Hepatocyte (in vitro differentiated cells): ENCODE measurements around the gene STAT1. TPM values are rescaled to one million over a fixed set of nuclear protein-coding genes. Genes with fewer than 3 reads are reported as not detected.

ENCODE experiments used
- DNase-seq: peaks from one replicate; pipeline ENCODE4 v3.0.0-alpha.2; 2016; ENCODE audit warnings: low spot score
- H2AFZ ChIP-seq: fragments of 200-600 bp; sonication (generic); 2 replicates; pipeline ENCODE4 v1.6.0; 2016; ENCODE audit warnings: antibody characterized with exemption, mild to moderate bottlenecking
- H3K27ac ChIP-seq: fragments of 200-600 bp; sonication (generic); 2 replicates; pipeline ENCODE4 v1.5.1; 2016; ENCODE audit warnings: mild to moderate bottlenecking
- H3K27me3 ChIP-seq: fragments of 200-600 bp; sonication (generic); 2 replicates; pipeline ENCODE4 v1.6.1; 2016
- H3K36me3 ChIP-seq: fragments of 200-600 bp; sonication (generic); replicated peaks from 2 replicates; pipeline ENCODE4 v1.5.1; 2016; ENCODE audit warnings: low read depth; ENCODE audit not compliant: insufficient read depth
- H3K4me1 ChIP-seq: fragments of 200-600 bp; sonication (generic); 2 replicates; pipeline ENCODE4 v1.5.1; 2016; ENCODE audit warnings: mild to moderate bottlenecking, moderate library complexity; ENCODE audit not compliant: insufficient read depth
- H3K4me2 ChIP-seq: fragments of 200-600 bp; sonication (generic); 2 replicates; pipeline ENCODE4 v1.6.0; 2016
- H3K4me3 ChIP-seq: fragments of 200-600 bp; sonication (generic); 2 replicates; pipeline ENCODE4 v1.5.1; 2016; ENCODE audit warnings: mild to moderate bottlenecking
- H3K79me2 ChIP-seq: fragments of 200-600 bp; sonication (generic); 2 replicates; pipeline ENCODE4 v1.6.0; 2017; ENCODE audit warnings: mild to moderate bottlenecking
- H3K9me2 ChIP-seq: fragments of 200-600 bp; sonication (generic); replicated peaks from 2 replicates; pipeline ENCODE4 v1.6.0; 2017; ENCODE audit warnings: mild to moderate bottlenecking; ENCODE audit not compliant: insufficient read depth
- H3K9me3 ChIP-seq: fragments of 200-600 bp; sonication (generic); 2 replicates; pipeline ENCODE4 v1.5.1; 2016; ENCODE audit warnings: low read depth, mild to moderate bottlenecking
- H4K20me1 ChIP-seq: fragments of 200-600 bp; sonication (generic); 2 replicates; pipeline ENCODE4 v1.6.0; 2016; ENCODE audit warnings: mild to moderate bottlenecking; ENCODE audit not compliant: insufficient read depth, poor library complexity, severe bottlenecking
- CTCF ChIP-seq: fragments of 200-600 bp; sonication (generic); IDR thresholded peaks from 2 replicates; pipeline ENCODE4 v1.5.1; 2016; ENCODE audit warnings: antibody characterized with exemption, mild to moderate bottlenecking; ENCODE audit not compliant: poor library complexity
- EZH2 ChIP-seq: fragments of 200-600 bp; sonication (generic); IDR thresholded peaks from 2 replicates; pipeline ENCODE4 v1.6.1; 2016; ENCODE audit warnings: antibody characterized with exemption, mild to moderate bottlenecking, borderline replicate concordance
- EZH2phosphoT487 ChIP-seq: fragments of 200-600 bp; sonication (generic); IDR thresholded peaks from one replicate; pipeline ENCODE4 v1.6.1; 2018; ENCODE audit warnings: antibody characterized with exemption, mild to moderate bottlenecking, low read depth, moderate library complexity; ENCODE audit not compliant: unreplicated experiment, severe bottlenecking
- WGBS: methylation state at CpG from one replicate; pipeline ENCODE4 v1.1.6; 2016; ENCODE audit warnings: low lambda C conversion rate; ENCODE audit errors: missing lambda C conversion rate; 5-methylcytosine and 5-hydroxymethylcytosine counted together
- polyA plus RNA-seq: library from polyadenylated mRNA; unstranded; fragments of >200 nt; fragmentation: Nextera tagmentation; extraction: Ambion mirVana; gene quantifications from 2 replicates; pipeline ENCODE4 v1.2.1, GENCODE V29; 2016
- total RNA-seq: library from RNA; depleted of rRNA; stranded (reverse); fragments of >200 nt; gene quantifications from 2 replicates; pipeline ENCODE4 v1.2.3, GENCODE V29; 2014

The STAT1 gene
- total and polyA plus RNA-seq, 2 experiments from 2014 or later: 53.3 to 124 TPM

DNA sequence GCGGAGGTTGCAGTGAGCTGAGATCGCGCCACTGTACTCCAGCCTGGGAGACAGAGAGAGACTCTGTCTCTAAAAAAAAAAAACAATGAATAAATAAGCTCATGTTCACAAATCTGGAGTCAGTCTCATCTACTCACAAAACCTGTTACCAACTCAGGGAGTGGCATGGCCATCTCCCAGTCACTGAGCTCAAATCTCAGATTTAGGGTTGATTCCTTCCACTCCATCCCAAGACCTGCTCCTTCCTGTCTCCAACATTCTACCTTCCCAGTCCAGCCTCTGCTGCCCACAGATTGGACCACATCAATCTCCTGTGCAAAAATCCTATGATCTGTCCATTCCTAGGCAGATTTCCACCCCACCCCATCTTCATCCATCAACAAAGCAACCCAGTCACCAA is 1.6 kb downstream of the STAT1 start:
- Histone ChIP-seq H3K36me3 (no peaks in the 10 kb centered on the region), H3K79me2 (peaks cover 35% of the 10 kb centered on the region), H2AFZ (no peak overlapping the region), H3K27me3 (no peaks in the 10 kb centered on the region), H3K4me3 (no peak overlapping the region), H4K20me1 (peaks cover 4% of the 10 kb centered on the region), H3K27ac (peak overlapping the region; percentile 27), H3K9me2 (no peaks in the 10 kb centered on the region), H3K4me2 (peak overlapping the region; percentile 89), H3K4me1 (peaks cover 17% of the 10 kb centered on the region), H3K9me3 (no peaks in the 10 kb centered on the region)
- 94% methylated on average over 3 of the region's 3 CpGs for WGBS
- no peak for DNase-seq
- TF ChIP-seq EZH2 (no peak), CTCF (no peak), EZH2phosphoT487 (no peak)

DNA sequence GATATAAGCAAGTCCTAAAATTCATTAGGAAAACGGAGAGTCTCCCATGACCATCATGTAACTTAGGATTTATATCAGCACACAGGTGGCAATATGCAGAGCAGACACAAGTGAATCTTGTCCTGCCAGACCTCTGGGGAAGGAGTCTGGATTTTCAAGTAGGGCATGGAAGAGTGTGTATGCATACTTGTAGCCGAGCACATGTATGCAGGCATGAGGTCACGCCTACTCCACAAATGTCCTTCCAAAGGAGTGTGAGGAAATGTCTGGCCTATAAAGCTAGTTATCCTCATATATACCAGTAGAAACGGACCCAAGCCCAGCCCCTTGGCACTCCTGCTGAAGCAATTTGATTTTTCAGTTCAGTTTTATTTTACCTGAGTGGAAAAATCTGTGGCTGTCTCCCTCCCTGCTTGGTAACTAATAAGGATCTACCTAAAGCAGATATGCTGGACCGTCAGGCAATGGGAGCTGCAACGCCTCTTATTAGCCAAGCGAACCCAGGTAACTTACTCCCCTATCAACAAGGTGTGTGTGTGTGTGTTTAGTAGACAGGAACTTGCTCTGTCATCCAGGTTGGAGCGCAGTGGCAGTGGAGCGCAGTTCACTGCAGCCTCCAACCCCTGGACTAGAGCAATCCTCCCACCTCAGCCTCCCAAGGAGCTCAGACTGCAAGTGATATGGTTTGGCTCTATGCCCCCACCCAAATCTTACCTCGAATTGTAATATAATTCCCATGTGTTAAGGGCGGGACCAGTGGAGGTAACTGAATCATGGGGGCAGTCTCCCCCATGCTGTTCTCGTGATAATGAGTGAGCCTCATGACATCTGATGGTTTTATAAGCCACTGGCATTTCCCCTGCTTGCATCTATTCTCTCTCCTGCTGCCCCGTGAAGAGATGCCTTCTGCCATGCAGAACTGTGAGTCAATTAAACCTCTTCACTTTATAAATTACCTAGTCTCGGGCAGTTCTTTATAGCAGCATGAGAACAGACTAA is 2.8 kb downstream of the STAT1 start:
- H3K4me2 ChIP-seq: peak overlapping the region; percentile 10
- H3K4me1 ChIP-seq: peaks cover 17% of the 10 kb centered on the region
- no peak overlapping the region for H3K27ac ChIP-seq
- peaks cover 35% of the 10 kb centered on the region for H3K79me2 ChIP-seq
- H3K27me3 ChIP-seq: no peaks in the 10 kb centered on the region
- H3K9me2 ChIP-seq: no peaks in the 10 kb centered on the region
- H3K9me3 ChIP-seq: no peaks in the 10 kb centered on the region
- TF ChIP-seq EZH2 (no peak), CTCF (no peak), EZH2phosphoT487 (no peak)
- H2AFZ ChIP-seq: no peak overlapping the region
- no peak overlapping the region for H3K4me3 ChIP-seq
- H3K36me3 ChIP-seq: no peaks in the 10 kb centered on the region
- H4K20me1 ChIP-seq: peaks cover 4% of the 10 kb centered on the region
- 91% methylated on average over 14 of the region's 14 CpGs for WGBS
- DNase-seq: no peak

DNA sequence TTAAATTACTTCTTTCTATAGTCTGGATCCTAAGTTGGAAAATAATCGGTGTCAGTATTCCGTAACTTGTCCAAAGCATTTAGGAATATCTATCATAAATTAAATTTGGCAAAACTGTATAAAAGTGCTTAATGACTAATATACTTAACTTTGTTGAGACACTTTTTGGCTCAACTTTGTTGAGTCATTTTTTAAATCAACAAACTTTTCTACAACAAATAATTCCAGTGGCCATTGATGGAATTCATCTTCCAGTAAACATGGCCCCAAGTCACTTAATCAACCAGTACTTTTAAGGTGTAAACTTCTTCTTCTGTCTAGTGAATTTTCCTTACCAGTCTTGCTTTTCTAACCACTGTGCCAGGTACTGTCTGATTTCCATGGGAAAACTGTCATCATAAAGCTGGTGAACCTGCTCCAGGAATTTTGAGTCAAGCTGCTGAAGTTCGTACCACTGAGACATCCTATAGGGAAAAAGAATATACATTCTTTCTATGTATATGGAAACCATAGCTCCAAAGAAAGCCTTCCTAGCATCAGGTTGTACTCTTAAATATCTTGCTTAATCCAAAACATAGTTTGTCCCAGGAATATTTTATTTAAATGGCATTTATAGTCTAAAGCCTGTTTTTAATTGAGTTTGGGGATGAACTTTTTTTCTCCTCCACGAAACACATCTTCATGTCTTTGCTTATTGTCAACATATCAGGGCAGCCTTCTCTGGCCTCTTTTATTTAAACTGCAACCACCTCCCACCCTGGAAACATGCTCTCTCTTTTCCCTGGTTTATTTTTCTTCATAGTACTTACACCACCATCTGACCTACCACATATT is 4.2 kb downstream of the STAT1 start:
- no peak overlapping the region for H2AFZ ChIP-seq
- H4K20me1 ChIP-seq: peaks cover 4% of the 10 kb centered on the region
- no peaks in the 10 kb centered on the region for H3K36me3 ChIP-seq
- TF ChIP-seq EZH2 (no peak), EZH2phosphoT487 (no peak), CTCF (no peak)
- no peak overlapping the region for H3K4me3 ChIP-seq
- H3K27me3 ChIP-seq: no peaks in the 10 kb centered on the region
- no peaks in the 10 kb centered on the region for H3K9me3 ChIP-seq
- no peaks in the 10 kb centered on the region for H3K9me2 ChIP-seq
- peaks cover 35% of the 10 kb centered on the region for H3K79me2 ChIP-seq
- DNase-seq: no peak
- H3K4me2 ChIP-seq: no peak overlapping the region
- no peak overlapping the region for H3K27ac ChIP-seq
- peaks cover 13% of the 10 kb centered on the region for H3K4me1 ChIP-seq
- 97% methylated on average over 4 of the region's 4 CpGs for whole genome bisulfite sequencing
